IMR-90 (cell line): ENCODE results near the gene AHCTF1. TPM values are rescaled to one million over a fixed set of nuclear protein-coding genes. Genes with fewer than 3 reads are reported as not detected.
"Not testable (repeated sequence)": the region's sequence is repeated elsewhere in the genome, so short reads cannot be mapped to it uniquely, and the experiment has no call there.

ENCODE experiments used
- ATAC-seq: fragments of 200-7000 bp; cut with Tn5 transposase; 2 replicates; pipeline ENCODE4 v1.9.1; 2020; ENCODE audit warnings: low read depth, mild to moderate bottlenecking, moderate library complexity
- BruUV-seq: library from RNA; stranded (reverse); fragments of 400-500 nt; replicated peaks from 2 replicates; lab custom pipeline; 2021; lab: Mats Ljungman, UMichigan
- CTCF ChIA-PET: fragments of 300-600 bp; formaldehyde crosslinking; extraction: SDS; loops from one replicate; lab custom pipeline; 2021; ENCODE audit warnings: antibody characterized with exemption; lab: Yijun Ruan, JAX
- POLR2A ChIA-PET: fragments of 300-600 bp; sonication (Branson Sonifier 250); formaldehyde crosslinking; loops from one replicate; lab custom pipeline; 2022; ENCODE audit warnings: antibody characterized with exemption; ENCODE audit not compliant: unreplicated experiment; lab: Charles Lee
- DNase-seq: peaks from one replicate; pipeline ENCODE4 v3.0.0; 2013
- H2AFZ ChIP-seq: replicated peaks from 2 replicates; pipeline ENCODE3; 2013; ENCODE audit warnings: low read length, mild to moderate bottlenecking; ENCODE audit not compliant: poor library complexity
- H2AK5ac ChIP-seq: 2 replicates; pipeline ENCODE4 v1.6.1; 2013; ENCODE audit warnings: low read depth, low read length, inconsistent platforms
- H2AK9ac ChIP-seq: replicated peaks from 2 replicates; pipeline ENCODE3; 2013; ENCODE audit warnings: mild to moderate bottlenecking, low read depth, low read length, moderate library complexity; ENCODE audit not compliant: poor library complexity
- H2BK120ac ChIP-seq: 2 replicates; pipeline ENCODE4 v1.6.1; 2013; ENCODE audit warnings: low read depth, low read length, inconsistent platforms
- H2BK15ac ChIP-seq: 3 replicates; pipeline ENCODE4 v1.6.1; 2013; ENCODE audit warnings: low read depth, low read length, inconsistent platforms
- H2BK20ac ChIP-seq: 2 replicates; pipeline ENCODE4 v1.6.1; 2013; ENCODE audit warnings: low read depth, mild to moderate bottlenecking, inconsistent platforms, low read length, moderate library complexity
- H2BK5ac ChIP-seq: 2 replicates; pipeline ENCODE4 v1.6.1; 2013; ENCODE audit warnings: mild to moderate bottlenecking, low read depth, low read length, inconsistent platforms; ENCODE audit not compliant: poor library complexity, severe bottlenecking
- H3K14ac ChIP-seq: replicated peaks from 2 replicates; pipeline ENCODE4 v1.6.1; 2013; ENCODE audit warnings: low read depth, low read length, inconsistent platforms
- H3K18ac ChIP-seq: 2 replicates; pipeline ENCODE4 v1.6.1; 2013; ENCODE audit warnings: low read depth, low read length, control low read depth
- H3K23ac ChIP-seq: 2 replicates; pipeline ENCODE4 v1.6.1; 2013; ENCODE audit warnings: low read depth, low read length, inconsistent platforms
- H3K27ac ChIP-seq: 2 replicates; pipeline ENCODE4 v1.5.1; 2013; ENCODE audit warnings: mild to moderate bottlenecking, control low read depth, low read length; ENCODE audit not compliant: insufficient read depth
- H3K27me3 ChIP-seq: 2 replicates; pipeline ENCODE4 v1.6.1; 2013; ENCODE audit warnings: low read length; ENCODE audit not compliant: control insufficient read depth, insufficient read depth
- H3K36me3 ChIP-seq: 2 replicates; pipeline ENCODE4 v1.6.1; 2013; ENCODE audit warnings: low read length, mixed read lengths; ENCODE audit not compliant: control insufficient read depth, insufficient read depth
- H3K4ac ChIP-seq: 2 replicates; pipeline ENCODE4 v1.6.1; 2013; ENCODE audit warnings: low read depth, low read length, inconsistent platforms
- H3K4me1 ChIP-seq: 2 replicates; pipeline ENCODE4 v1.6.1; 2013; ENCODE audit warnings: low read length, mixed read lengths; ENCODE audit not compliant: control insufficient read depth, insufficient read depth
- H3K4me2 ChIP-seq: 2 replicates; pipeline ENCODE4 v1.6.1; 2013; ENCODE audit warnings: low read depth, mild to moderate bottlenecking, control low read depth, low read length, moderate library complexity
- H3K4me3 ChIP-seq: 2 replicates; pipeline ENCODE4 v1.5.1; 2013; ENCODE audit warnings: low read depth, mild to moderate bottlenecking, control low read depth, low read length, moderate library complexity; ENCODE audit not compliant: insufficient read depth
- H3K56ac ChIP-seq: 2 replicates; pipeline ENCODE4 v1.6.1; 2013; ENCODE audit warnings: low read length, inconsistent platforms; ENCODE audit not compliant: insufficient read depth; ENCODE audit errors: extremely low read depth
- H3K79me1 ChIP-seq, 2 experiments: 2 replicates each; pipeline ENCODE4 v1.6.1; 2013; ENCODE audit warnings: low read length in 2 of 2, inconsistent platforms in 1 of 2, low read depth in 1 of 2
- H3K9ac ChIP-seq: 2 replicates; pipeline ENCODE4 v1.6.1; 2013; ENCODE audit warnings: low read depth, low read length, control low read depth
- H3K9me1 ChIP-seq: 2 replicates; pipeline ENCODE4 v1.6.1; 2013; ENCODE audit warnings: low read length, inconsistent platforms; ENCODE audit not compliant: insufficient read depth
- H3K9me3 ChIP-seq: 2 replicates; pipeline ENCODE4 v1.6.1; 2013; ENCODE audit warnings: low read length; ENCODE audit not compliant: control insufficient read depth, insufficient read depth
- H4K20me1 ChIP-seq: 2 replicates; pipeline ENCODE4 v1.6.1; 2013; ENCODE audit warnings: low read length, inconsistent platforms; ENCODE audit not compliant: insufficient read depth
- H4K5ac ChIP-seq: 2 replicates; pipeline ENCODE4 v1.6.1; 2013; ENCODE audit warnings: mild to moderate bottlenecking, low read depth, low read length, control low read depth
- H4K8ac ChIP-seq, 2 experiments: 2 replicates each; pipeline ENCODE4 v1.6.1; 2013; ENCODE audit warnings: low read depth in 2 of 2, low read length in 2 of 2, control low read depth in 1 of 2, inconsistent platforms in 1 of 2
- H4K91ac ChIP-seq: 2 replicates; pipeline ENCODE4 v1.6.1; 2013; ENCODE audit warnings: low read depth, low read length, inconsistent platforms; ENCODE audit not compliant: insufficient read depth
- WGBS, 2 experiments: methylation state at CpG; one replicate each; pipeline versions ENCODE4 v1.1.5 to v1.1.7; 2013; ENCODE audit warnings: missing lambda C conversion rate in 2 of 2; ENCODE audit not compliant: insufficient read length in 1 of 2; ENCODE audit errors: extremely low coverage in 2 of 2; 5-methylcytosine and 5-hydroxymethylcytosine counted together
- dilution Hi-C: fragments of 300-500 bp; cut with HindIII; formaldehyde crosslinking; loops from one replicate; pipeline ENCODE4 v1.14.3; 2018; ENCODE audit warnings: low sequenced_read_pairs; ENCODE audit not compliant: unreplicated experiment
- in situ Hi-C: fragments of 300-500 bp; cut with MboI; formaldehyde crosslinking; loops from 3 replicates; pipeline ENCODE4 v1.14.3; 2019; ENCODE audit warnings: low sequenced_read_pairs, inconsistent platforms, mixed read lengths
- intact Hi-C: fragments of 100-400 bp; cut with micrococcal nuclease; formaldehyde crosslinking; loops from 2 replicates; pipeline ENCODE4 v1.10.0; 2022
- polyA plus RNA-seq, 3 experiments: library from polyadenylated mRNA; depleted of rRNA; stranded (reverse); fragments of >200 nt; gene quantifications; 2 replicates each; pipeline ENCODE4 v1.2.3, GENCODE V29; 2012; ENCODE audit warnings: low replicate concordance in 1 of 3
- total RNA-seq: library from RNA; depleted of rRNA; stranded (reverse); fragments of >200 nt; gene quantifications from 2 replicates; pipeline ENCODE4 v1.2.3, GENCODE V29; 2012

The AHCTF1 gene
- total and polyA plus RNA-seq, 2 of the 4 experiments (the other 2 are of a cell fraction) = 8.9 to 29.0 TPM

DNA sequence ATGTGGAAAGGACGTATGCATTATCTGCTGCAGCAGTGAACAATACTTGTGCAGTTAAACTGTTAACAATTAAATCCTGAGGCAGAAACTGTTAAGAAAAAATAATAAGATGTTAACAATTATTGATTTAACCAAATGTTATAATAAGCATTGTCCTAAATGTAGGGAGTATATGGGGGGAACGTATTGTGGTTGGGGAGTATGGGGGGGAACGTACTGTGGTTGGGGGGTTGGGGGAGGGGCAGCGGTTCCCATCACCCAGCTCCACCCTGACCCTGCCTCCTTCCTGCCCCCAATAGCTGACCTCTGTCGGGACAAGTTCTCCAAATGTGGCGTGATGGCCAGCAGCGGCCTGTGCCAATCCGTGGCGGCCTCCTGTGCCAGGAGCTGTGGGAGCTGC, 114.0 kb downstream of the AHCTF1 start:
- H3K4ac ChIP-seq, H3K9me3 ChIP-seq, BruUV-seq, dilution Hi-C loops, H3K9ac ChIP-seq, H3K9me1 ChIP-seq, H3K4me3 ChIP-seq, H2AK5ac ChIP-seq, intact Hi-C loops, ATAC-seq, POLR2A ChIA-PET, H3K23ac ChIP-seq, H3K18ac ChIP-seq, H3K56ac ChIP-seq, H4K5ac ChIP-seq, in situ Hi-C loops, H3K27ac ChIP-seq, H2AK9ac ChIP-seq, H2BK15ac ChIP-seq, H4K8ac ChIP-seq, H3K4me2 ChIP-seq, H3K14ac ChIP-seq, CTCF ChIA-PET, H2BK5ac ChIP-seq, H4K91ac ChIP-seq, H2BK120ac ChIP-seq, H2AFZ ChIP-seq, H2BK20ac ChIP-seq, H3K4me1 ChIP-seq, H3K36me3 ChIP-seq, H4K20me1 ChIP-seq, H3K79me1 ChIP-seq: not testable (repeated sequence)
- WGBS, 2 experiments = 100% methylated on average over 2 of the region's 9 CpGs; no CpG with 5 or more reads in 1 of the 2 experiments
- DNase-seq = peak; percentile 27
- H3K27me3 ChIP-seq = peaks cover 14% of the 10 kb centered on the region
